HCT116 (cell line): ENCODE data around the gene XRN2. TPM values are rescaled to one million over a fixed set of nuclear protein-coding genes. Genes with fewer than 3 reads are reported as not detected.

ENCODE experiments used
- ATAC-seq: fragments of 200-7000 bp; cut with Tn5 transposase; 2 replicates; pipeline ENCODE4 v1.9.1; 2020; ENCODE audit warnings: mild to moderate bottlenecking, moderate library complexity
- BruUV-seq: library from RNA; stranded (reverse); fragments of 400-500 nt; replicated peaks from 2 replicates; lab custom pipeline; 2021; lab: Mats Ljungman, UMichigan
- CTCF ChIA-PET: fragments of 300-600 bp; sonication (Branson Sonifier 250); formaldehyde crosslinking; loops from one replicate; lab custom pipeline; 2021; ENCODE audit warnings: antibody characterized with exemption; lab: Charles Lee
- POLR2A ChIA-PET: fragments of 300-600, 350-600 bp; sonication (Branson Sonifier 250); formaldehyde crosslinking; loops from one replicate; lab custom pipeline; 2021; ENCODE audit warnings: antibody characterized with exemption; lab: Charles Lee
- RAD21 ChIA-PET, 2 experiments: fragments of 300-600 bp; sonication (Branson Sonifier 250); formaldehyde crosslinking; loops; one replicate each; lab custom pipeline; 2023; ENCODE audit warnings: low total read pairs in 2 of 2; ENCODE audit not compliant: uncharacterized antibody in 2 of 2, unreplicated experiment in 2 of 2, low non-redundant PET in 1 of 2; lab: Charles Lee
- DNase-seq: peaks from one replicate; pipeline ENCODE4 v3.0.0-alpha.2; 2010; ENCODE audit warnings: low read depth, low spot score
- H2AFZ ChIP-seq: fragments of 200-600 bp; shearing (Covaris generic), sonication (generic); 2 replicates; pipeline ENCODE4 v1.6.1; 2017; ENCODE audit warnings: low read depth, mixed run types, mixed read lengths, antibody characterized with exemption, low read length; ENCODE audit not compliant: poor library complexity, severe bottlenecking
- H3K27ac ChIP-seq: 2 replicates; pipeline ENCODE4 v1.5.1; 2012; ENCODE audit warnings: low read depth, low read length
- H3K27me3 ChIP-seq: fragments of 200-600 bp; sonication (generic); 2 replicates; pipeline ENCODE4 v1.6.1; 2016; ENCODE audit warnings: mixed run types, low read length, mixed read lengths; ENCODE audit not compliant: insufficient read depth
- H3K36me3 ChIP-seq, 2 experiments: fragments of 200-500 bp in 1 of 2; fragments of 200-600 bp in 1 of 2; sonication (Bioruptor generic) in 1 of 2; sonication (generic) in 1 of 2; 2 replicates each; pipeline versions ENCODE4 v1.5.1 to v1.6.1; 2014 to 2016; ENCODE audit warnings: low read length in 2 of 2, inconsistent platforms in 1 of 2, mixed read lengths in 1 of 2, mixed run types in 1 of 2; ENCODE audit not compliant: insufficient read depth in 2 of 2, control insufficient read depth in 1 of 2
- H3K4me1 ChIP-seq, 2 experiments: fragments of 200-600 bp in 1 of 2; sonication (generic) in 1 of 2; 2 replicates each; pipeline versions ENCODE4 v1.5.1 to v1.6.1; 2012 to 2017; ENCODE audit warnings: low read length in 2 of 2, inconsistent platforms in 1 of 2, mild to moderate bottlenecking in 1 of 2, mixed read lengths in 1 of 2, mixed run types in 1 of 2, moderate library complexity in 1 of 2; ENCODE audit not compliant: insufficient read depth in 2 of 2, control insufficient read depth in 1 of 2
- H3K4me2 ChIP-seq: fragments of 200-600 bp; sonication (generic); 2 replicates; pipeline ENCODE4 v1.6.1; 2017; ENCODE audit warnings: mixed run types, low read length, mixed read lengths
- H3K4me3 ChIP-seq, 2 experiments: fragments of 200-600 bp in 1 of 2; sonication (generic) in 1 of 2; replicated peaks in 1 of 2; 2 replicates each; pipeline ENCODE4 v1.5.1; 2011 to 2016; ENCODE audit warnings: low read length in 2 of 2, control low read depth in 1 of 2, low read depth in 1 of 2, mild to moderate bottlenecking in 1 of 2, mixed read lengths in 1 of 2, mixed run types in 1 of 2
- H3K79me2 ChIP-seq: fragments of 200-600 bp; sonication (generic); 2 replicates; pipeline ENCODE4 v1.6.1; 2017; ENCODE audit warnings: mild to moderate bottlenecking, mixed run types, low read length, moderate library complexity, mixed read lengths; ENCODE audit not compliant: insufficient read depth
- H3K9ac ChIP-seq: fragments of 200-600 bp; sonication (generic); 2 replicates; pipeline ENCODE4 v1.6.1; 2016; ENCODE audit warnings: low read length, mixed read lengths
- H3K9me2 ChIP-seq: fragments of 200-600 bp; sonication (generic), shearing (Covaris generic); 2 replicates; pipeline ENCODE4 v1.6.1; 2017; ENCODE audit warnings: mixed run types, mild to moderate bottlenecking, moderate library complexity; ENCODE audit not compliant: insufficient read depth
- H3K9me3 ChIP-seq, 2 experiments: fragments of 200-500 bp in 1 of 2; fragments of 200-600 bp in 1 of 2; sonication (Bioruptor generic) in 1 of 2; sonication (generic) in 1 of 2; 2 replicates each; pipeline ENCODE4 v1.6.1; 2014 to 2017; ENCODE audit warnings: low read length in 2 of 2, mixed read lengths in 2 of 2, inconsistent platforms in 1 of 2, low read depth in 1 of 2, mild to moderate bottlenecking in 1 of 2, mixed run types in 1 of 2, moderate library complexity in 1 of 2; ENCODE audit not compliant: control insufficient read depth in 1 of 2, insufficient read depth in 1 of 2
- H4K20me1 ChIP-seq: fragments of 200-600 bp; sonication (generic), shearing (Covaris generic); 2 replicates; pipeline ENCODE4 v1.6.1; 2017; ENCODE audit warnings: mixed run types, mild to moderate bottlenecking, moderate library complexity; ENCODE audit not compliant: insufficient read depth
- ELF1 ChIP-seq: IDR thresholded peaks from 2 replicates; pipeline ENCODE4 v1.6.1; 2012; ENCODE audit warnings: low read depth, borderline replicate concordance
- EZH2 ChIP-seq: fragments of 200-600 bp; sonication (generic); IDR thresholded peaks from 2 replicates; pipeline ENCODE4 v1.6.1; 2017; ENCODE audit warnings: antibody characterized with exemption, mixed run types
- FOSL1 ChIP-seq: IDR thresholded peaks from 2 replicates; pipeline ENCODE4 v1.6.1; 2012; ENCODE audit warnings: low read depth
- RAD21 ChIP-seq: IDR thresholded peaks from 2 replicates; pipeline ENCODE4 v1.6.1; 2012; ENCODE audit warnings: low read depth, mild to moderate bottlenecking
- TCF7L2 ChIP-seq: IDR thresholded peaks from 2 replicates; pipeline ENCODE4 v1.7.0; 2011; ENCODE audit warnings: borderline replicate concordance, inconsistent platforms; ENCODE audit not compliant: insufficient read depth, insufficient read length; ENCODE audit errors: extremely low read depth
- YY1 ChIP-seq: IDR thresholded peaks from 2 replicates; pipeline ENCODE4 v1.6.1; 2011; ENCODE audit warnings: low read length, low read depth, moderate library complexity, mild to moderate bottlenecking; ENCODE audit not compliant: insufficient replicate concordance; ENCODE audit errors: extremely low read depth
- ZFX ChIP-seq: fragments of 450-650 bp; IDR thresholded peaks from 2 replicates; pipeline ENCODE4 v1.6.1; 2017
- intact Hi-C: fragments of 100-400 bp; cut with micrococcal nuclease; formaldehyde crosslinking; loops from 2 replicates; pipeline ENCODE4 v1.10.0; 2022
- total RNA-seq: library from RNA; stranded (reverse); gene quantifications from one replicate; pipeline ENCODE4 v1.2.1, GENCODE V29; 2021; ENCODE audit not compliant: unreplicated experiment
- TF ChIP-seq, protein P1 (sequence below): IDR thresholded peaks from 2 replicates; pipeline ENCODE4 v1.6.1; 2012; ENCODE audit warnings: low read depth

XRN2 gene
- total RNA-seq, 1 experiment from 2014 or later: 101 TPM

DNA sequence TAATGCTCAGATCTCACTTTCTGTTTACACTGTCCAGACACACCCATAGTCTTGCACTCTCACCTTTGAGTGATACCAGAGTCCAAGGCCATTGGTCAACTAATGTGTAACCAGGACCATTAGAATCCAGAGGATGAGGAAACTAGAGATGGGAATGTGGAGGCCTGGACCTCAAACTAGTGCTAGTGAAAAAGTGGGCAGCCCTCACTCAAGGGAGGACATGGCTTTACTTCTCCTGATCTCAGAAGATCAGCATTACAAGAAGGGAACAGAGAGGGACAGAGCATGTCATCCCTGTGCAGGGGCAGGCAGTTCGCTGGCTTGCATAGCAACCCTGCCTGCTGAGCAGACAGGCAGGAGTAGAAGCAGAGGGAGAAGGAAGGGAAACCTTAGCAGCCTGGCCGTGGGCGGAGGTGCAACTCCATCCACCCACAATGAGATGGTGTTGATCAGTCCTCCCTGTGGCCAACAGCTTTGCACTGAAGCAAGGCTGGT is 22.6 kb upstream of the XRN2 start:
- CTCF ChIA-PET: no interaction called here
- ATAC-seq: no peak
- Histone ChIP-seq H3K9me3 (no peaks in the 10 kb centered on the region), H3K9me2 (no peaks in the 10 kb centered on the region), H3K36me3 (no peaks in the 10 kb centered on the region), H3K4me1 (no peaks in the 10 kb centered on the region), H3K9ac (no peak overlapping the region), H3K4me3 (no peak overlapping the region), H3K4me2 (no peak overlapping the region), H2AFZ (no peak overlapping the region), H3K27ac (no peak overlapping the region), H4K20me1 (no peaks in the 10 kb centered on the region), H3K79me2 (no peaks in the 10 kb centered on the region), H3K27me3 (peaks cover 11% of the 10 kb centered on the region; the same call in 1 of the 2 replicates)
- RAD21 ChIA-PET: no interaction called here
- BruUV-seq: no TSS peak
- intact Hi-C loops: no loop called here
- POLR2A ChIA-PET: no interaction called here
- TF ChIP-seq FOSL1: no peak
- TF ChIP-seq ELF1: no peak
- TF ChIP-seq RAD21: no peak
- no peak for TF ChIP-seq ZFX
- TF ChIP-seq, all 23 proteins: peak for 0
- DNase-seq: no peak

DNA sequence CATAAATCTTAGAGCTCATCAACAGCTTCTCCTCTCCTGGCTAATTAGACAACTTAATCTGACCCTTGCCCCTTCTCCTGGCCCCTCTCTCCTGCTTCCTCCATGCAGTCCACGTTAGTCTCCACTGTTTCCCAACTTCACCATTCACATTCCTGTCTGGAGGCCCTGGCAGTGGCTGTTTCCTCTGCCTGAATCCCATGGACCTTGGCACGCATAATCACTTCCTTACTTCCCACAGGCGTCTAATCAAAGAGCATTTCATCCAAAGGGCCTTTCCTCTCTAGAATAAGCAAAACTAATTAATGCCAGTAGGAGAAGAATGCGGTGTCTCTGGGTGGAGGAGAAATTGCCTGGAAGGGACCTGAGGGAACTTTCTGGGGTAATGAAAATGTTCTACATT is 16.4 kb upstream of the XRN2 start:
- CTCF ChIA-PET: no interaction called here
- POLR2A ChIA-PET: no interaction called here
- RAD21 ChIA-PET: no interaction called here
- Histone ChIP-seq H3K9me2 (no peaks in the 10 kb centered on the region), H3K9ac (no peak overlapping the region), H2AFZ (no peak overlapping the region), H3K79me2 (no peaks in the 10 kb centered on the region), H3K9me3 (no peaks in the 10 kb centered on the region), H3K4me2 (no peak overlapping the region), H3K27ac (no peak overlapping the region), H3K4me1 (no peaks in the 10 kb centered on the region), H3K4me3 (no peak overlapping the region), H3K27me3 (no peaks in the 10 kb centered on the region), H3K36me3 (no peaks in the 10 kb centered on the region), H4K20me1 (no peaks in the 10 kb centered on the region)
- ATAC-seq (no peak), DNase-seq (no peak)
- no TSS peak for BruUV-seq
- intact Hi-C loops: no loop called here
- no peak for TF ChIP-seq ZFX
- no peak for TF ChIP-seq EZH2
- TF ChIP-seq YY1: no peak
- TF ChIP-seq, protein P1, sequence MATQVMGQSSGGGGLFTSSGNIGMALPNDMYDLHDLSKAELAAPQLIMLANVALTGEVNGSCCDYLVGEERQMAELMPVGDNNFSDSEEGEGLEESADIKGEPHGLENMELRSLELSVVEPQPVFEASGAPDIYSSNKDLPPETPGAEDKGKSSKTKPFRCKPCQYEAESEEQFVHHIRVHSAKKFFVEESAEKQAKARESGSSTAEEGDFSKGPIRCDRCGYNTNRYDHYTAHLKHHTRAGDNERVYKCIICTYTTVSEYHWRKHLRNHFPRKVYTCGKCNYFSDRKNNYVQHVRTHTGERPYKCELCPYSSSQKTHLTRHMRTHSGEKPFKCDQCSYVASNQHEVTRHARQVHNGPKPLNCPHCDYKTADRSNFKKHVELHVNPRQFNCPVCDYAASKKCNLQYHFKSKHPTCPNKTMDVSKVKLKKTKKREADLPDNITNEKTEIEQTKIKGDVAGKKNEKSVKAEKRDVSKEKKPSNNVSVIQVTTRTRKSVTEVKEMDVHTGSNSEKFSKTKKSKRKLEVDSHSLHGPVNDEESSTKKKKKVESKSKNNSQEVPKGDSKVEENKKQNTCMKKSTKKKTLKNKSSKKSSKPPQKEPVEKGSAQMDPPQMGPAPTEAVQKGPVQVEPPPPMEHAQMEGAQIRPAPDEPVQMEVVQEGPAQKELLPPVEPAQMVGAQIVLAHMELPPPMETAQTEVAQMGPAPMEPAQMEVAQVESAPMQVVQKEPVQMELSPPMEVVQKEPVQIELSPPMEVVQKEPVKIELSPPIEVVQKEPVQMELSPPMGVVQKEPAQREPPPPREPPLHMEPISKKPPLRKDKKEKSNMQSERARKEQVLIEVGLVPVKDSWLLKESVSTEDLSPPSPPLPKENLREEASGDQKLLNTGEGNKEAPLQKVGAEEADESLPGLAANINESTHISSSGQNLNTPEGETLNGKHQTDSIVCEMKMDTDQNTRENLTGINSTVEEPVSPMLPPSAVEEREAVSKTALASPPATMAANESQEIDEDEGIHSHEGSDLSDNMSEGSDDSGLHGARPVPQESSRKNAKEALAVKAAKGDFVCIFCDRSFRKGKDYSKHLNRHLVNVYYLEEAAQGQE: no peak
- no peak for TF ChIP-seq TCF7L2
